Measurements from ENCODE around the gene ZFP90.

Gene ZFP90

GRCh38 chr16:68528686-68529379 is 10.3 kb upstream of the ZFP90 start:
- H3K27me3 ChIP-seq (ENCODE audit: insufficient read depth, low read depth, severe bottlenecking): no peaks in the 10 kb centered on the region
- peaks cover 6% of the 10 kb centered on the region for H3K36me3 ChIP-seq
- H3K4me3 ChIP-seq (ENCODE audit: low read depth, low read length): no peak overlapping the region
- H3K27ac ChIP-seq: no peak overlapping the region
- DNase-seq: peak; percentile 87
- TF ChIP-seq, protein P1, sequence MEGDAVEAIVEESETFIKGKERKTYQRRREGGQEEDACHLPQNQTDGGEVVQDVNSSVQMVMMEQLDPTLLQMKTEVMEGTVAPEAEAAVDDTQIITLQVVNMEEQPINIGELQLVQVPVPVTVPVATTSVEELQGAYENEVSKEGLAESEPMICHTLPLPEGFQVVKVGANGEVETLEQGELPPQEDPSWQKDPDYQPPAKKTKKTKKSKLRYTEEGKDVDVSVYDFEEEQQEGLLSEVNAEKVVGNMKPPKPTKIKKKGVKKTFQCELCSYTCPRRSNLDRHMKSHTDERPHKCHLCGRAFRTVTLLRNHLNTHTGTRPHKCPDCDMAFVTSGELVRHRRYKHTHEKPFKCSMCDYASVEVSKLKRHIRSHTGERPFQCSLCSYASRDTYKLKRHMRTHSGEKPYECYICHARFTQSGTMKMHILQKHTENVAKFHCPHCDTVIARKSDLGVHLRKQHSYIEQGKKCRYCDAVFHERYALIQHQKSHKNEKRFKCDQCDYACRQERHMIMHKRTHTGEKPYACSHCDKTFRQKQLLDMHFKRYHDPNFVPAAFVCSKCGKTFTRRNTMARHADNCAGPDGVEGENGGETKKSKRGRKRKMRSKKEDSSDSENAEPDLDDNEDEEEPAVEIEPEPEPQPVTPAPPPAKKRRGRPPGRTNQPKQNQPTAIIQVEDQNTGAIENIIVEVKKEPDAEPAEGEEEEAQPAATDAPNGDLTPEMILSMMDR (IDR thresholded peaks at IDR 0.05; ENCODE audit: low read depth, low read length): peak; percentile 93
- no peaks in the 10 kb centered on the region for H3K9me3 ChIP-seq (ENCODE audit: severe bottlenecking)

DNA sequence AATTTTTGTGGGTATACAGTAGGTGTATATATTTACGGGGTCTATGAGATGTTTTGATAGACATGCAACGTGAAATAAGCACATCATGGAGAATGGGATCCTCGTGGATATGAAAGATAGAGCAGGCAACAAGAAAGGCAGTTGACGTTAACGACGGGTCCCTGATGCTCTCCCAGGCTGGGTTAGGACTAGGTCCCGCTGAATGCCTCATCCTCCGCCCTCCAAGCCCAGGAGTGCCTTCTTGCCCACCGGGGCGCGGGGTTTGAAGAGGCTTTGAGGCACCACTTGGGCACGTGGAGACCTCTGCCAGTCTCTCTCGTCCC is 9.5 kb upstream of the ZFP90 start:
- Histone ChIP-seq H3K27ac (peak overlapping the region; percentile 81), H3K9me3 (ENCODE audit: severe bottlenecking) (no peaks in the 10 kb centered on the region), H3K4me3 (ENCODE audit: low read depth, low read length) (peak overlapping the region; percentile 64), H3K27me3 (ENCODE audit: insufficient read depth, low read depth, severe bottlenecking) (no peaks in the 10 kb centered on the region), H3K36me3 (peaks cover 11% of the 10 kb centered on the region)
- TF ChIP-seq, protein P1 (IDR thresholded peaks at IDR 0.05; ENCODE audit: low read depth, low read length): no peak
- no peak for DNase-seq

- peak overlapping the region; percentile 81 for H3K27ac ChIP-seq
- H3K27me3 ChIP-seq (ENCODE audit: insufficient read depth, low read depth, severe bottlenecking): no peaks in the 10 kb centered on the region
- H3K36me3 ChIP-seq: peaks cover 13% of the 10 kb centered on the region
- TF ChIP-seq, protein P1 (IDR thresholded peaks at IDR 0.05; ENCODE audit: low read depth, low read length): no peak
- H3K4me3 ChIP-seq (ENCODE audit: low read depth, low read length): peak overlapping the region; percentile 64
- H3K9me3 ChIP-seq (ENCODE audit: severe bottlenecking): no peaks in the 10 kb centered on the region
- peak; percentile 93 for DNase-seq
Measured at GRCh38 chr16:68529931-68530701, 9.0 kb upstream of the ZFP90 start.

DNA sequence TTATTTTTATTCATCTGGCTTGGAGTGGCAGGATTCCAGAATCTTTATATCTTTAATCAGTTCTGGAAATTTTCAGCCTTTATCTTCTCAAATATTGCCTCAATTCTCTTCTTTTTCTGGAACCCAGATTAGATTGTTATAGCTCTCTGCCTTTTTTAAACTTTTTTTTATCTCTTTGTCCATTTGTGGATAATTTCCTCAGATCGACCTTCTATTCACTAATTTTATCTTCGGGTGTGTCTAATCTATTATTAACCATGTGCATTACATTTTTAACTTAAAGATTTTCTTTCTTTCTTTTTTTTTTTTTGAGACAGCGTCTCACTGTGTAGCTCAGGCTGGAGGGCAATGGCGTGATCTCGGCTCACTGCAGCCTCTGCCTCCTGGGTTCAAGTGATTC is 5.2 kb upstream of the ZFP90 start:
- no peak overlapping the region for H3K4me3 ChIP-seq (ENCODE audit: low read depth, low read length)
- no peaks in the 10 kb centered on the region for H3K9me3 ChIP-seq (ENCODE audit: severe bottlenecking)
- H3K27ac ChIP-seq: no peak overlapping the region
- no peak for DNase-seq
- TF ChIP-seq, protein P1 (IDR thresholded peaks at IDR 0.05; ENCODE audit: low read depth, low read length): no peak
- peaks cover 28% of the 10 kb centered on the region for H3K36me3 ChIP-seq
- no peaks in the 10 kb centered on the region for H3K27me3 ChIP-seq (ENCODE audit: insufficient read depth, low read depth, severe bottlenecking)

- Histone ChIP-seq H3K27me3 (ENCODE audit: insufficient read depth, low read depth, severe bottlenecking) (no peaks in the 10 kb centered on the region), H3K9me3 (ENCODE audit: severe bottlenecking) (no peaks in the 10 kb centered on the region), H3K4me3 (ENCODE audit: low read depth, low read length) (no peak overlapping the region), H3K27ac (no peak overlapping the region), H3K36me3 (peaks cover 30% of the 10 kb centered on the region)
- TF ChIP-seq, protein P1 (IDR thresholded peaks at IDR 0.05; ENCODE audit: low read depth, low read length): no peak
- no peak for DNase-seq
Measured at GRCh38 chr16:68535331-68535730, 3.8 kb upstream of the ZFP90 start.

Data from WERI-Rb-1 (cell line).